AG20443 (cell line): ENCODE data around the gene SFT2D1.
A peak's percentile ranks its signal among the peaks of the same experiment; 100 is the strongest.

Experiments used
- DNase-seq: peaks from one replicate; pipeline ENCODE4 v3.0.0; 2012; ENCODE audit warnings: low spot score, mixed read lengths

SFT2D1 gene

GRCh38 chr6:166277892-166278578 is 64.3 kb downstream of the SFT2D1 start:
- no peak for DNase-seq

GRCh38 chr6:166277018-166277417 is 65.3 kb downstream of the SFT2D1 start:
- DNase-seq, result peak; percentile 56

- DNase-seq, result peak; percentile 90
These were observed 66.6 kb downstream of the SFT2D1 start for GRCh38 chr6:166275714-166276166.

- DNase-seq, result no peak
These were observed 67.5 kb downstream of the SFT2D1 start for GRCh38 chr6:166274739-166275370.

- DNase-seq, result no peak
These were observed 68.2 kb downstream of the SFT2D1 start for GRCh38 chr6:166274163-166274562.

GRCh38 chr6:166271376-166271765 is 71.0 kb downstream of the SFT2D1 start:
- DNase-seq, result no peak

- DNase-seq, result no peak
These were observed 71.5 kb downstream of the SFT2D1 start for GRCh38 chr6:166270706-166271375.
